Peyer's patch (tissue), 4 donors: ENCODE measurements around the gene CCT2.

Source experiments
- POLR2A ChIP-seq, 2 donors: fragments of 450-650 bp; IDR thresholded peaks; one replicate each; pipeline ENCODE4 v1.5.1; 2017; ENCODE audit warnings: antibody characterized with exemption in 2 of 2, mild to moderate bottlenecking in 2 of 2, moderate library complexity in 2 of 2
- TF ChIP-seq, protein P1 (sequence below), 6 experiments: fragments of 450-650 bp in 4 of 6; fragments of 200-600 bp in 2 of 6; sonication (generic) in 1 of 6; IDR thresholded peaks; one replicate each; pipeline ENCODE4 v1.5.1; 2017 to 2019; ENCODE audit warnings: antibody characterized with exemption in 6 of 6, mild to moderate bottlenecking in 3 of 6, moderate library complexity in 1 of 6

DNA sequence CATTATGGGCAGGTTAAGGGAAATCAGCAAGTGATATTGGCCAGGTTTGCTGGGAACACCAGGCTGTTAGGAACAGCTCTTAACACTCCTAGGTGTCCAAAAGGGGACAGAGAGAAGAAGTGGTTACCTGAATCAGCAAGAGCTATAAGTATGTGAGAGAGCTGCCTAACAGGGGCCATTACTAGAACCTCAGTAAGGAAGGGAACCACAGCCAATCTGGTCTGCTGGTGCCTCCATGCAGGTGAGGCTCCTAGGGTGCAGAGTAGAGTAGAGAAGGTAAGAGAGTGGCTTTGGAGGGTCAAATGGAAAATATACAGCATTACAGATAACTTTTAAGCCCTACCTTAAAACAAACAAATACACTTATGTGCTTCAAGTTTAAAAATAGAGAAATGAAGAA, 36.6 kb upstream of the CCT2 start:
- TF ChIP-seq, protein P1, sequence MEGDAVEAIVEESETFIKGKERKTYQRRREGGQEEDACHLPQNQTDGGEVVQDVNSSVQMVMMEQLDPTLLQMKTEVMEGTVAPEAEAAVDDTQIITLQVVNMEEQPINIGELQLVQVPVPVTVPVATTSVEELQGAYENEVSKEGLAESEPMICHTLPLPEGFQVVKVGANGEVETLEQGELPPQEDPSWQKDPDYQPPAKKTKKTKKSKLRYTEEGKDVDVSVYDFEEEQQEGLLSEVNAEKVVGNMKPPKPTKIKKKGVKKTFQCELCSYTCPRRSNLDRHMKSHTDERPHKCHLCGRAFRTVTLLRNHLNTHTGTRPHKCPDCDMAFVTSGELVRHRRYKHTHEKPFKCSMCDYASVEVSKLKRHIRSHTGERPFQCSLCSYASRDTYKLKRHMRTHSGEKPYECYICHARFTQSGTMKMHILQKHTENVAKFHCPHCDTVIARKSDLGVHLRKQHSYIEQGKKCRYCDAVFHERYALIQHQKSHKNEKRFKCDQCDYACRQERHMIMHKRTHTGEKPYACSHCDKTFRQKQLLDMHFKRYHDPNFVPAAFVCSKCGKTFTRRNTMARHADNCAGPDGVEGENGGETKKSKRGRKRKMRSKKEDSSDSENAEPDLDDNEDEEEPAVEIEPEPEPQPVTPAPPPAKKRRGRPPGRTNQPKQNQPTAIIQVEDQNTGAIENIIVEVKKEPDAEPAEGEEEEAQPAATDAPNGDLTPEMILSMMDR (IDR thresholded peaks at IDR 0.05): no peak
- TF ChIP-seq POLR2A (IDR thresholded peaks at IDR 0.05): no peak
